Measurements from ENCODE around the gene LDHD. TPM values are rescaled to one million over a fixed set of nuclear protein-coding genes. Genes with fewer than 3 reads are reported as not detected.

LDHD gene
- polyA plus RNA-seq, 1 donor (not counting 4 experiments of a cell fraction or from before 2014, with no cell fraction given), result 0.34 TPM

DNA sequence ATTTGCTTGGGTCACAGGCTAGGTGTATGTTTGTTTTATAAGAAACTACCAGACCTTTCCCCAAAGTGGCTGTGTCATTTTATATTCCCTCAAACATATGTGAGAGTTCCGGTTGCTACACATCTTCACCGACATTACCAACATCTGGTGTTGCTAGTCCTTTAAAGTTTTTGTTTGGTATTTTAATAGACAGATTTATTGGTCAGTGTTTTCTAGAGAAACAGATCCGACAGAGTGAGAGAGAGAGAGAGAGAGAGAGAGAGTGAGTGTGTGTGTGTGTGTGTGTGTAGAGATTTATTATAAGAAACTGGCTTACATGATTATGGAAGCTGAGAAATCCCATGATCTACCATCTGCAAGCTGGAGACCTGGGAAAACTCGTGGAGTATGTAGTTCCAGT, 31.0 kb downstream of the LDHD start:
- dilution Hi-C loops (cut with MboI; ENCODE audit: extremely low pct_ligation_motif_present, low sequenced_read_pairs), result no loop called here
- H3K79me2 ChIP-seq (ENCODE audit: control insufficient read depth, insufficient read depth, low read length), result peaks cover 29% of the 10 kb centered on the region

GRCh38 chr16:75083813-75084212, 32.8 kb downstream of the LDHD start:
- dilution Hi-C loops (cut with MboI; ENCODE audit: extremely low pct_ligation_motif_present, low sequenced_read_pairs), result no loop called here
- H3K4me1 ChIP-seq (ENCODE audit: control insufficient read depth, extremely low read depth, insufficient read depth, low read length), result peaks cover 12% of the 10 kb centered on the region
- no peak for DNase-seq (ENCODE audit: low read depth, low spot score)

More for the DNA sequence above, 31.0 kb downstream of the LDHD start:
- Histone ChIP-seq H2AFZ (ENCODE audit: control insufficient read depth, low read length) (no peak overlapping the region), H3K4me3 (ENCODE audit: control insufficient read depth in 2 of 3, extremely low read depth in 1 of 3, insufficient read depth in 2 of 3, low read depth in 1 of 3, low read length in 3 of 3) (no peak overlapping the region), H3K9me3 (ENCODE audit: control insufficient read depth, low read depth, low read length) (no peaks in the 10 kb centered on the region), H3K9ac (ENCODE audit: control insufficient read depth, extremely low read depth, insufficient read depth, low read length) (no peak overlapping the region), H3K27me3 (ENCODE audit: control insufficient read depth, extremely low read depth, insufficient read depth, low read length) (no peaks in the 10 kb centered on the region), H3K27ac (ENCODE audit: control insufficient read depth, insufficient read depth, low read length) (no peak overlapping the region), H3K36me3 (ENCODE audit: control insufficient read depth in 2 of 2, extremely low read depth in 1 of 2, insufficient read depth in 2 of 2, low read length in 2 of 2) (no peaks in the 10 kb centered on the region), H4K20me1 (ENCODE audit: control insufficient read depth, extremely low read depth, insufficient read depth, low read length) (no peaks in the 10 kb centered on the region), H3K4me2 (ENCODE audit: control insufficient read depth, extremely low read depth, insufficient read depth, low read depth, low read length) (no peak overlapping the region), H3K4me1 (ENCODE audit: control insufficient read depth, extremely low read depth, insufficient read depth, low read length) (peaks cover 10% of the 10 kb centered on the region), H3K9me1 (ENCODE audit: control insufficient read depth, extremely low read depth, insufficient read depth, low read length) (no peaks in the 10 kb centered on the region)
- no peak for TF ChIP-seq EZH2 (IDR thresholded peaks at IDR 0.05; ENCODE audit: low read length)
- TF ChIP-seq, protein P1, sequence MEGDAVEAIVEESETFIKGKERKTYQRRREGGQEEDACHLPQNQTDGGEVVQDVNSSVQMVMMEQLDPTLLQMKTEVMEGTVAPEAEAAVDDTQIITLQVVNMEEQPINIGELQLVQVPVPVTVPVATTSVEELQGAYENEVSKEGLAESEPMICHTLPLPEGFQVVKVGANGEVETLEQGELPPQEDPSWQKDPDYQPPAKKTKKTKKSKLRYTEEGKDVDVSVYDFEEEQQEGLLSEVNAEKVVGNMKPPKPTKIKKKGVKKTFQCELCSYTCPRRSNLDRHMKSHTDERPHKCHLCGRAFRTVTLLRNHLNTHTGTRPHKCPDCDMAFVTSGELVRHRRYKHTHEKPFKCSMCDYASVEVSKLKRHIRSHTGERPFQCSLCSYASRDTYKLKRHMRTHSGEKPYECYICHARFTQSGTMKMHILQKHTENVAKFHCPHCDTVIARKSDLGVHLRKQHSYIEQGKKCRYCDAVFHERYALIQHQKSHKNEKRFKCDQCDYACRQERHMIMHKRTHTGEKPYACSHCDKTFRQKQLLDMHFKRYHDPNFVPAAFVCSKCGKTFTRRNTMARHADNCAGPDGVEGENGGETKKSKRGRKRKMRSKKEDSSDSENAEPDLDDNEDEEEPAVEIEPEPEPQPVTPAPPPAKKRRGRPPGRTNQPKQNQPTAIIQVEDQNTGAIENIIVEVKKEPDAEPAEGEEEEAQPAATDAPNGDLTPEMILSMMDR (optimal IDR thresholded peaks at IDR 0.05 in 1 of 3, IDR thresholded peaks at IDR 0.05 in 1 of 3, conservative IDR thresholded peaks at IDR 0.05 in 1 of 3; ENCODE audit: extremely low read depth in 1 of 3, insufficient read depth in 2 of 3, low read length in 3 of 3), result no peak
- DNase-seq (ENCODE audit: low read depth, low spot score), result no peak
- FAIRE-seq, result no peak

More at GRCh38 chr16:75083813-75084212, 32.8 kb downstream of the LDHD start:
- Histone ChIP-seq H3K9me3 (ENCODE audit: control insufficient read depth, low read depth, low read length) (no peaks in the 10 kb centered on the region), H3K36me3 (ENCODE audit: control insufficient read depth in 2 of 2, extremely low read depth in 1 of 2, insufficient read depth in 2 of 2, low read length in 2 of 2) (no peaks in the 10 kb centered on the region), H4K20me1 (ENCODE audit: control insufficient read depth, extremely low read depth, insufficient read depth, low read length) (no peaks in the 10 kb centered on the region), H3K9me1 (ENCODE audit: control insufficient read depth, extremely low read depth, insufficient read depth, low read length) (no peaks in the 10 kb centered on the region), H3K79me2 (ENCODE audit: control insufficient read depth, insufficient read depth, low read length) (peaks cover 21% of the 10 kb centered on the region), H3K27me3 (ENCODE audit: control insufficient read depth, extremely low read depth, insufficient read depth, low read length) (no peaks in the 10 kb centered on the region), H3K4me2 (ENCODE audit: control insufficient read depth, extremely low read depth, insufficient read depth, low read depth, low read length) (no peak overlapping the region), H3K9ac (ENCODE audit: control insufficient read depth, extremely low read depth, insufficient read depth, low read length) (no peak overlapping the region), H3K27ac (ENCODE audit: control insufficient read depth, insufficient read depth, low read length) (no peak overlapping the region), H2AFZ (ENCODE audit: control insufficient read depth, low read length) (no peak overlapping the region), H3K4me3 (ENCODE audit: control insufficient read depth in 2 of 3, extremely low read depth in 1 of 3, insufficient read depth in 2 of 3, low read depth in 1 of 3, low read length in 3 of 3) (no peak overlapping the region)
- FAIRE-seq, result no peak
- TF ChIP-seq EZH2 (IDR thresholded peaks at IDR 0.05; ENCODE audit: low read length), result no peak
- TF ChIP-seq, protein P1 (optimal IDR thresholded peaks at IDR 0.05 in 1 of 3, IDR thresholded peaks at IDR 0.05 in 1 of 3, conservative IDR thresholded peaks at IDR 0.05 in 1 of 3; ENCODE audit: extremely low read depth in 1 of 3, insufficient read depth in 2 of 3, low read length in 3 of 3), result no peak

Data from keratinocyte (primary cell).